Keratinocyte (primary cell): Measurements from ENCODE around the gene LRP1B. TPM values are rescaled to one million over a fixed set of nuclear protein-coding genes. Genes with fewer than 3 reads are reported as not detected.
"Not testable (repeated sequence)": the region's sequence is repeated elsewhere in the genome, so short reads cannot be mapped to it uniquely, and the experiment has no call there.

ENCODE experiments used
- DNase-seq: peaks from one replicate; pipeline ENCODE4 v3.0.0-alpha.2; 2011; ENCODE audit warnings: low read depth, missing footprints, low spot score
- FAIRE-seq: peaks from 2 replicates; lab custom pipeline; 2011; peaks lifted over from hg19 to GRCh38; lab: Jason Lieb, UNC
- H2AFZ ChIP-seq: 2 replicates; pipeline ENCODE4 v1.6.0; 2012; ENCODE audit warnings: low read length, control low read depth, inconsistent platforms; ENCODE audit not compliant: control insufficient read depth
- H3K27ac ChIP-seq: 2 replicates; pipeline ENCODE4 v1.5.1; 2011; ENCODE audit warnings: low read length; ENCODE audit not compliant: control insufficient read depth, insufficient read depth
- H3K27me3 ChIP-seq: 3 replicates; pipeline ENCODE4 v1.6.0; 2011; ENCODE audit warnings: low read length; ENCODE audit not compliant: control insufficient read depth, insufficient read depth; ENCODE audit errors: extremely low read depth
- H3K36me3 ChIP-seq, 2 experiments: 2 replicates in 1 of 2; 3 replicates in 1 of 2; pipeline ENCODE4 v1.5.1; 2011; ENCODE audit warnings: low read length in 2 of 2, mild to moderate bottlenecking in 1 of 2; ENCODE audit not compliant: control insufficient read depth in 2 of 2, insufficient read depth in 2 of 2; ENCODE audit errors: extremely low read depth in 1 of 2
- H3K4me1 ChIP-seq: 3 replicates; pipeline ENCODE4 v1.5.1; 2011; ENCODE audit warnings: low read length; ENCODE audit not compliant: control insufficient read depth, insufficient read depth; ENCODE audit errors: extremely low read depth
- H3K4me2 ChIP-seq: 3 replicates; pipeline ENCODE4 v1.6.0; 2011; ENCODE audit warnings: low read depth, low read length; ENCODE audit not compliant: control insufficient read depth, insufficient read depth; ENCODE audit errors: extremely low read depth
- H3K4me3 ChIP-seq, 3 experiments: fragments of 200-600 bp in 1 of 3; sonication (generic) in 1 of 3; 2 replicates in 2 of 3; 3 replicates in 1 of 3; pipeline ENCODE4 v1.5.1; 2011 to 2016; ENCODE audit warnings: low read length in 3 of 3, mild to moderate bottlenecking in 3 of 3, control low read depth in 2 of 3, inconsistent platforms in 1 of 3, low read depth in 1 of 3, mixed read lengths in 1 of 3, mixed run types in 1 of 3, moderate library complexity in 1 of 3; ENCODE audit not compliant: control insufficient read depth in 2 of 3, insufficient read depth in 2 of 3; ENCODE audit errors: extremely low read depth in 1 of 3
- H3K79me2 ChIP-seq: 2 replicates; pipeline ENCODE4 v1.6.0; 2012; ENCODE audit warnings: low read length; ENCODE audit not compliant: control insufficient read depth, insufficient read depth
- H3K9ac ChIP-seq: 3 replicates; pipeline ENCODE4 v1.6.0; 2011; ENCODE audit warnings: low read length; ENCODE audit not compliant: control insufficient read depth, insufficient read depth; ENCODE audit errors: extremely low read depth
- H3K9me1 ChIP-seq: 3 replicates; pipeline ENCODE4 v1.6.0; 2011; ENCODE audit warnings: low read length; ENCODE audit not compliant: control insufficient read depth, insufficient read depth; ENCODE audit errors: extremely low read depth
- H3K9me3 ChIP-seq: 2 replicates; pipeline ENCODE4 v1.5.1; 2012; ENCODE audit warnings: low read depth, low read length; ENCODE audit not compliant: control insufficient read depth
- H4K20me1 ChIP-seq: 3 replicates; pipeline ENCODE4 v1.6.0; 2011; ENCODE audit warnings: low read length; ENCODE audit not compliant: control insufficient read depth, insufficient read depth; ENCODE audit errors: extremely low read depth
- CTCF ChIP-seq, 3 experiments: IDR thresholded peaks in 1 of 3; conservative IDR thresholded peaks in 1 of 3; optimal IDR thresholded peaks in 1 of 3; 2 replicates in 2 of 3; 3 replicates in 1 of 3; pipeline versions ENCODE3 to v1.5.1; 2011; ENCODE audit warnings: low read length in 3 of 3, mild to moderate bottlenecking in 3 of 3, moderate library complexity in 2 of 3, control low read depth in 1 of 3, inconsistent platforms in 1 of 3; ENCODE audit not compliant: insufficient read depth in 2 of 3; ENCODE audit errors: extremely low read depth in 1 of 3
- EZH2 ChIP-seq: IDR thresholded peaks from one replicate; pipeline ENCODE4 v1.6.1; 2012; ENCODE audit warnings: inconsistent platforms, mild to moderate bottlenecking, low read length, moderate library complexity
- dilution Hi-C: fragments of 300-500 bp; cut with MboI; formaldehyde crosslinking; loops from one replicate; pipeline ENCODE4 v1.7.0; 2020; ENCODE audit warnings: low sequenced_read_pairs; ENCODE audit not compliant: extremely low pct_ligation_motif_present
- polyA plus RNA-seq, 5 experiments: library from polyadenylated mRNA; depleted of rRNA in 3 of 5; stranded (reverse) in 3 of 5; stranded (forward) in 1 of 5; unstranded in 1 of 5; fragments of >200 nt; gene quantifications; 1 replicate in 1 of 5; 2 replicates in 3 of 5; 3 replicates in 1 of 5; pipeline versions ENCODE4 v1.2.1 to v1.2.3, GENCODE V29; 2011 to 2012; ENCODE audit warnings: missing spikeins in 2 of 5, low read depth in 1 of 5, low replicate concordance in 1 of 5

LRP1B gene
- polyA plus RNA-seq, 1 donor (not counting 4 experiments of a cell fraction or from before 2014, with no cell fraction given): not detected

DNA sequence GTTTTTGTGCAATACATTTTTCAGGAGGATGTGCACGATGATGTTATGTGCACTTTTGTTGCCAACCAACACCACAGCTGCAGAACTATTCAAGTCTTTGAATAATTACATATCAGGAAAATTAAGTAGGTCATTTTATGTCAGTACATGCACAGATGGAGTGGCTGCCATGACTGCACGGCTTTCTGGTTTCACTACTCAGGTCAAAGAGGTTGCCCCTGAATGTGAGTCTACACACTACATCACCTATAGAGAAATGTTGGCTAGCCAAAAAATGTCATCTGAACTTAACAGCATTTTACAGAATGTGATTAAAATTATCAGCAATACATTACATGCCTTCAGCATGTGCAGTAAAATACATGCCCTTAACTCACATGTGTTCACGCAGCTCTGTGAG, 1713.3 kb downstream of the LRP1B start:
- Histone ChIP-seq H3K9me1 (no peaks in the 10 kb centered on the region), H3K4me3 (no peak overlapping the region), H3K4me2 (no peak overlapping the region), H3K4me1 (no peaks in the 10 kb centered on the region), H4K20me1 (no peaks in the 10 kb centered on the region), H3K9me3 (peaks cover 2% of the 10 kb centered on the region), H3K27ac (no peak overlapping the region), H2AFZ (no peak overlapping the region), H3K9ac (no peak overlapping the region), H3K36me3 (no peaks in the 10 kb centered on the region), H3K79me2 (no peaks in the 10 kb centered on the region), H3K27me3 (no peaks in the 10 kb centered on the region)
- dilution Hi-C loops: no loop called here
- DNase-seq (no peak), FAIRE-seq (no peak)
- TF ChIP-seq EZH2 (no peak), CTCF (optimal IDR thresholded peaks at IDR 0.05 in 1 of 3, IDR thresholded peaks at IDR 0.05 in 1 of 3, conservative IDR thresholded peaks at IDR 0.05 in 1 of 3; ENCODE audit: extremely low read depth in 1 of 3, insufficient read depth in 2 of 3, low read length in 3 of 3) (no peak)

DNA sequence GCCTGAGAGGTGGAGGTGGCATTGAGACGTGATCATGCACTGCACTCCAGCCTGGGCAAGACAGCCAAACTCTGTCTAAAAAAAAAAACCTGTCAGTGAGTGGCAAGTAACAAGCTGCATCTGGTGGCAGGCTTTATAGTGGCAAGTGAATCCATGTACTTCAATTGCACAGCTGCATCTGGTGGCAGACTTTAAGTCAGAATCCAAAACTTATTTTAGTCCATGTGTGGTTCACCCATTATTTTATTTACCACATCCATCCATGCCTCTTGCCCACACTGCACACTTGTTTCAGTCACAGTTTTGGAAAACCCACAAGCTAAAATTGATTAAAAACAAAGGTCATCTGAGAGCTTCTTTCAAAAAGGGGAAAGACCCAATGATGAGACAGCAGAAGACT, 1714.2 kb downstream of the LRP1B start:
- no peak overlapping the region for H3K4me2 ChIP-seq
- H3K9ac ChIP-seq: no peak overlapping the region
- no peak overlapping the region for H2AFZ ChIP-seq
- H3K27ac ChIP-seq: no peak overlapping the region
- H3K27me3 ChIP-seq: no peaks in the 10 kb centered on the region
- no peaks in the 10 kb centered on the region for H3K36me3 ChIP-seq
- dilution Hi-C loops: no loop called here
- no peaks in the 10 kb centered on the region for H3K9me1 ChIP-seq
- TF ChIP-seq CTCF (optimal IDR thresholded peaks at IDR 0.05 in 1 of 3, IDR thresholded peaks at IDR 0.05 in 1 of 3, conservative IDR thresholded peaks at IDR 0.05 in 1 of 3; ENCODE audit: extremely low read depth in 1 of 3, insufficient read depth in 2 of 3, low read length in 3 of 3) (no peak), EZH2 (no peak)
- no peaks in the 10 kb centered on the region for H3K4me1 ChIP-seq
- DNase-seq (no peak), FAIRE-seq (no peak)
- no peaks in the 10 kb centered on the region for H3K79me2 ChIP-seq
- H3K9me3 ChIP-seq: peaks cover 2% of the 10 kb centered on the region
- H3K4me3 ChIP-seq: no peak overlapping the region
- no peaks in the 10 kb centered on the region for H4K20me1 ChIP-seq

DNA sequence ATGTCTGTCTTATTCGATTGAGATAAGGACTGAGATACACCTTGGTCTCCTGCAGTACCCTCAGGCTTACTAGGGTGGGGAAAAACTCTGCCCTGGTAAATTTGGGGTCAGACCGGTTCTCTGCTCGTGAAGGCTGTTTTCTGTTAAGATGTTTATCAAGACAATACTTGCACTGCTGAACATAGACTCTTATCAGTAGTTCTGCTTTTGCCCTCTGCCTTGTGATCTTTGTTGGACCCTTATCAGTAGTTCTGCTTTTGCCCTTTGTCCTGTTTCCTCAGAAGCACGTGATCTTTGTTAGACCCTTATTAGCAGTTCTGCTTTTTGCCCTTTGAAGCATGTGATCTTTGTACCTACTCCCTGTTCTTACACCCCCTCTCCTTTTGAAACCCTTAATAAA, 1715.8 kb downstream of the LRP1B start:
- H3K4me1 ChIP-seq, H3K36me3 ChIP-seq, H3K9me1 ChIP-seq, dilution Hi-C loops, H3K27ac ChIP-seq, DNase-seq, H3K4me2 ChIP-seq, H3K9me3 ChIP-seq, H3K79me2 ChIP-seq, H3K4me3 ChIP-seq, H4K20me1 ChIP-seq, H3K27me3 ChIP-seq, H3K9ac ChIP-seq, FAIRE-seq, H2AFZ ChIP-seq: not testable (repeated sequence)
